Spinal cord (tissue), 10 donors: Measurements from ENCODE around the gene MLC1. TPM values are rescaled to one million over a fixed set of nuclear protein-coding genes. Genes with fewer than 3 reads are reported as not detected.

Experiments
- DNase-seq, 6 donors: peaks; one replicate each; pipeline versions ENCODE4 v3.0.0 to v3.0.0-alpha.2; 2013 to 2015; ENCODE audit warnings: low spot score in 6 of 6, low read depth in 4 of 6
- H3K27ac ChIP-seq: one replicate; pipeline ENCODE4 v1.5.1; 2013; ENCODE audit warnings: low read depth, low read length, control low read depth
- H3K27me3 ChIP-seq: one replicate; pipeline ENCODE4 v1.6.1; 2013; ENCODE audit warnings: low read length; ENCODE audit not compliant: control insufficient read depth, insufficient read depth
- H3K36me3 ChIP-seq: one replicate; pipeline ENCODE4 v1.6.1; 2013; ENCODE audit warnings: low read length; ENCODE audit not compliant: control insufficient read depth, insufficient read depth
- H3K4me1 ChIP-seq: one replicate; pipeline ENCODE4 v1.6.1; 2013; ENCODE audit warnings: low read length; ENCODE audit not compliant: control insufficient read depth, insufficient read depth
- H3K4me3 ChIP-seq: one replicate; pipeline ENCODE4 v1.5.1; 2013; ENCODE audit warnings: low read depth, low read length, control low read depth
- H3K9me3 ChIP-seq: one replicate; pipeline ENCODE4 v1.6.1; 2013; ENCODE audit warnings: low read length; ENCODE audit not compliant: control insufficient read depth, insufficient read depth
- WGBS: methylation state at CpG from one replicate; pipeline ENCODE4 v1.1.5; 2013; ENCODE audit warnings: missing lambda C conversion rate; ENCODE audit not compliant: insufficient coverage; 5-methylcytosine and 5-hydroxymethylcytosine counted together
- polyA plus RNA-seq, 2 donors: library from polyadenylated mRNA; unstranded; fragments of 120-200 nt; gene quantifications; one replicate each; pipeline ENCODE4 v1.2.1, GENCODE V29; 2013; ENCODE audit not compliant: insufficient read length in 2 of 2
- total RNA-seq, 2 donors: library from RNA; depleted of rRNA in 1 of 2; stranded (reverse); fragments of 120-200 nt in 1 of 2; fragments of >200 nt in 1 of 2; gene quantifications; one replicate each; pipeline versions ENCODE4 v1.2.3 to v1.2.4, GENCODE V29; 2013 to 2014
- donor health status: healthy.

Gene MLC1
- total and polyA plus RNA-seq, 4 donors = 76.9 to 353 (median 156) TPM

DNA sequence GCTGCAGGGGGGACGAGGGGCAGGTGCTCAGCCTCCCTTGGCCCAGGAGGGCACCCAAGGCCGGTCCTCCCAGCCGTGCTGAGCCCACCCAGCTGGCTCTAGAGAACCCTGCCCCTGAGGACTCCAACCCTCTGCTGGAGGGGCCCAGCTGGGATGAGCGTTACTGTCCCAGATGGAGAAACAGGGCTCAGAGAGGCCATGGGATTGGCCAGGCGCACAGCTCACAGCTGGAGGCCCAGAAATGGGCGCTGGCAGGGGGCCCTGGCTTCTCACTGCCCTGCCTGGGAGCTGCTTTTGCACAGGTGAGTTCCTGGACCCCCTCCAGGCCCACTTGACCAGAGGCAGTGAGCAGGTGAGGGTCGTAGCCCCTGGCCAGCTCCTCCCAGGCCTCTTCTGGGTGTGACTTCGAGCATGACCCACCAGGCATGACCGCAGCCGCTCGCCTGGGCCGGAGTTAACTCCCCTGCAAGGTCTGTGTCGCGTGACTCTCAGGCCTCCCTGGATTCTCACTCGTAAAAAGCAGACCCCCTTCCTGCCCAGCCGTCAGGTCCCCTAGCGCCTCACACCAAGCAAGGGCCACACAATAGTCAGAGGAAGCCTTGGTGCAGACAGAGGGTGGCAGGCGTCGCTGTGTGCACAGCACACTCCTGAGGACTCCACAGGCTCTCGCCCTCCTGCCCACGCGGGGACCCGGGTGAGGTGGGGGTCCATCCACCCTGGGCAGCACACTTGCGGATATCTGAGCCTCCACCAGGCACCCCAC lies 52.9 kb downstream of the MLC1 start:
- Histone ChIP-seq H3K27me3 (peaks cover 4% of the 10 kb centered on the region), H3K9me3 (no peaks in the 10 kb centered on the region), H3K4me1 (peaks cover 10% of the 10 kb centered on the region), H3K36me3 (no peaks in the 10 kb centered on the region), H3K27ac (no peak overlapping the region), H3K4me3 (no peak overlapping the region)
- no peak for DNase-seq
- 80% methylated on average over 24 of the region's 24 CpGs for WGBS

DNA sequence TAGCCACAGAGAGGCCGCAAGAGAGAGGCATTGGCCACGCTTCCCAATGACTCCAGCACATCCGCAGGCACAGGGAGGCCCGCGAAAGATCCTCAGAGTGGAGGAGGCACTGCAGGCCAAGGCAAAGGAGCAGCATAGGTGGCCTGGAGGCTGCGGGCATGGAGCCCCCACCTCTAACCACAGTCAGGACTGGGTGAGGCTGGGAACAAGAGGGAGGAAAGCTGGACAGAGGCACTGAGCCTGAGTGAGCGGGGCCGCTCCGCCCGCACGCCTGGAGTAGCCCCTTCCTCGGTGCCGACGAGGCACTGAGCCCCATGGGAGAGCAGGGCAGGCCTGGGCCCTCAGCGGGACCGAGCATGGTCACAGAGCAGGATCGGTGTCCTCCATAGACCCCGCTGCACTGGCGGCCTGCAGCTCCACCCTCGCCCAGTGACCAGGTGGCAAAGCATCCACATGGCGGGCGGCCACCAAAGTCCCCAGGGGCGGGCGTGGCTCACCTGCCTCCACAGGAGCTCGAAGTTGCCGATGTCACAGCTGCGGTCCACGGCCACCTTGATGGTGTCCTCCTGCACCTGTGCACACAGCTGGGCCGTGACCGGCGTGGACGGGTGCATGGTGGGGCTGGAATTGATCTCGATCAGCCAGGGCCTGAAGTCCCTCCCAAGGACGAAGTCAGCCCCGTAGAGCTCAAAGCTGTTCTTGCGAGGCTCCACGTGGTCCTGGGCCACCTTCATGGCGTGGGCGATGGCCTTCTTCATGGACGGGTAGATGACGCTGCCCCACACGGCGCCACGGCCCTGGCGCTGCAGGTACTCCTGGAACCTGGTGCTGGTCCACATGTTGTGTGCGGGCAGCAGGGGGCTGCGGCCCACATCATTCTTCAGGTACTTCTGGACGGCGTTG lies 53.8 kb downstream of the MLC1 start:
- no peak for DNase-seq
- Histone ChIP-seq H3K36me3 (no peaks in the 10 kb centered on the region), H3K27ac (no peak overlapping the region), H3K27me3 (peaks cover 4% of the 10 kb centered on the region), H3K4me1 (peaks cover 10% of the 10 kb centered on the region), H3K4me3 (no peak overlapping the region), H3K9me3 (no peaks in the 10 kb centered on the region)
- WGBS = 92% methylated on average over 48 of the region's 49 CpGs

DNA sequence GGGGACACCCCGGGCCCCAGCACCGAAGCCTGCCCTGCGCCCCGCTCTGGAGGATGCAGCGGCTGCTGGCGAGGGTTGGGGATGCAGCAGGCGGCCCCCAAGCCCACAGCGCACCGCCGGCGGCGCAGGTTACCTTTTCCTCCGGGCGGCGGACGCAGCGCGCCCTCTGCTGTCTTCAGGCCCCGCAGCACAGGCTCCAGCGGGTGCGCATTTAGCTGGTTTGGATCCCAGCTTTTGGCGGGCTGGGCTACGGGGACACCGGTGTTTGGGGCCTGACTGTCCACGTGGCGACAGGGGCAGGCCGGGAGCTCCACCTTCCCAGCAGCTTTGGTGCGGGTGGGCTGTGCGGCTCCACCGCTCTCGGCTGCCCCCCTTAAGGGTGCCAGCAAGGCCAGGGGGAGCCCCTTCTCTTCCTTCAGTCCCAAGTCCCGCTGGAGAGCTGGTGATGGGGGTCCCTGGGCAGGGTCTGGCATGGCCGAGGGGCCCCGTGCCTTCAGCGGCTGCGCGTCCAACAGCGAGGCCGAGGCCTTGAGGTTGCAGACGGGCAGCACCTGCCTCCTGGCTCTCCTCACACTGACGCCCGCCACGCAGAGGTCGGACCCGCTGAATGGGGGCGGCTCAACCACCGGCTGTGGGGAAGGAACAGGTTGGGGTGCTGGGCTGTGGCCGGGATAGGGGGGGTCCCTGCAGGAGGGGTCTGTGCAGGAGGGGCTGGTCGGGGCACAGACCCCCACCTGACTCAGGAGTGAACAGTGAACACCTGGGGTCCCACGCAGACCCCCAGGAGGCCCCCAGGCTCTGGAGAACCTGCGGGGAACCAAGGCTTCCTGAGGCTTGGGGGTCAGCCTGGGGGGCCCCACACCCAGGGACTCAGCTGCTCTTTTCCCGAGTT lies 54.7 kb downstream of the MLC1 start:
- Histone ChIP-seq H3K36me3 (no peaks in the 10 kb centered on the region), H3K27ac (no peak overlapping the region), H3K4me1 (peaks cover 10% of the 10 kb centered on the region), H3K4me3 (no peak overlapping the region), H3K9me3 (no peaks in the 10 kb centered on the region), H3K27me3 (peaks cover 4% of the 10 kb centered on the region)
- peak; percentile 12 to 91 (median 46) for DNase-seq
- 27% methylated on average over 52 of the region's 52 CpGs for WGBS

DNA sequence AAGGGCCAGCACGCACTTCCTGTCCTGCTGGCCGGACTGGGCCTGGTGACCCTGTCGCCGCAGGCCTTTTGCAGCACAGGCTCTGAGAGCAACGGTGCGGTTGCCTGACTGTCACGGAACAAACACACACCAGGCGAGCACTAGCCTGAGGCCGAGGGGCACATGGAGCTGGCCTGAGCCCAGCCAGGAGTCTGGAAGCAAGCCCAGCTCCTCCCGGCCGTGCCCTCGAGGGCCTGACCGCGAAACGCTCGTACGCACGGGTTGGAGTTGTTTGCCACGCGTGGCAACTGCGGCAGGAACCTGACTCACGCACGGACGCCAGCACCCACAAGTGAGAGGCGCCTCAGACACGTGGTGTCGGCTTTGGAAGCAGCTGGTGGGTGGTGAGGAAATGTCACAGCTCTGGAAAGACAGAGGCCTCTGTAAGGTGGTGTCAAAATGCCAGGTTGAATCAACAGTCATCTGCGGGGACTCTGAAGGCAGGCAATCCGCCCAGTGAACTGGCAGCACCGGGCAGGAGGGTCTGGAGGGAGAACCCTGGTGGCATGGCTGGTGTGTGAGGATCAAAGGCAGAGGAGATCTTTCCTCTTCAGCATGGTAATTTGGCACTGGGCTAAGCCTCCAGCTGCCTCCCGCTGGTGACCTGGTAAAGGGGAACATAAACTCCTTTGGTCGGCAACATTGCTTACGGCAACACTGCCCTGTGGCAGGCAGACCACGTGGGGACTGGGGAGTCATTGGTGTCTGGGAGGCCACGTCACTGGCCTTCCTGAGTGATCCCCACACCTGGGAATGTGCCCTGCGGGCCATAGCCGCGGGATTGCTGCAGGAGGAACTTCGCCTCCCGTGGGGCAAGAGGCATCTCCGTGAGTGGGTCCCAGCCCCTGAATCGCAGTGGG lies 57.3 kb downstream of the MLC1 start:
- WGBS = 80% methylated on average over 42 of the region's 42 CpGs
- Histone ChIP-seq H3K27me3 (peaks cover 4% of the 10 kb centered on the region), H3K36me3 (no peaks in the 10 kb centered on the region), H3K4me1 (peaks cover 10% of the 10 kb centered on the region), H3K4me3 (no peak overlapping the region), H3K27ac (no peak overlapping the region), H3K9me3 (no peaks in the 10 kb centered on the region)
- DNase-seq = no peak

DNA sequence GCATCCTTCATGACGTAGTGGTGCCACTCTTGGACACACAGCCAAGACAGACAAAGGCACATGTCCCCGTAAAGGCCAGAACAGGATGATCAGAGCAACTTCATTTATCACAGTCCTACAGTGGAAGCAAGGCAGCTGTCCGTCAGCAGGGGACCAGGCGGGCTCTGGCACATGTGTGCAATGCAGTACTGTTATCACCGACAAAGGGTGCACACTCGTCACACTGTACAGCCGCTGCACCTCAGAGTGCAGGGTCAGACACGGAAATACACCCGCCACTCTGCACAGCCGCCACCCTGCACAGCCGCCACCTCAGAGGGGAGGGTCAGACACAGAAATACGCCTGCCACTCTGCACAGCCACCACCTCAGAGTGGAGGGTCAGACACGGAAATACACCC lies 59.2 kb downstream of the MLC1 start:
- Histone ChIP-seq H3K4me3 (no peak overlapping the region), H3K4me1 (peaks cover 10% of the 10 kb centered on the region), H3K27me3 (peaks cover 4% of the 10 kb centered on the region), H3K36me3 (no peaks in the 10 kb centered on the region), H3K9me3 (no peaks in the 10 kb centered on the region), H3K27ac (no peak overlapping the region)
- no peak for DNase-seq
- WGBS = 80% methylated on average over 13 of the region's 13 CpGs

DNA sequence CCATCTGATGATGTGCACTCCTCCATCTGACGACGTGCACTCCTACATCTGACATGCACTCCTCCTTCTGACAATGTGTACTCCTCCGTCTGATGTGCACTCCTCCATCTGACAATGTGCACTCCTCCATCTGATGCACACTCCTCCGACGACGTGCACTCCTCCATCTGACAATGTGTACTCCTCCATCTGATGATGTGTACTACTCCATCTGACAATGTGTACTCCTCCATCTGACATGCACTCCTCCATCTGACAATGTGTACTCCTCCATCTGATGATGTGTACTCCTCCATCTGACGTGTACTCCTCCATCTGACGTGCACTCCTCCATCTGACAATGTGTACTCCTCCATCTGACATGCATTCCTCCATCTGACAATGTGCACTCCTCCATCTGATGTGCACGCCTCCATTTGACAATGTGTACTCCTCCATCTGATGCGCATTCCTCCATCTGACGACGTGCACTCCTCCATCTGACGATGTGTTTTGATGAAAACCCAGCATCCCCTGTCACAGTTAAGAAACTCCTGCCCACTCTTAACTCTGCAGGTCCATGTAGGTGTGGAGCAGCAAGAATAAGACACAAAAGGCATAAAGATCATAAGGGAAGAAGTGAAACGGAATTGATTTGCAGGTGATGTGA lies 62.9 kb downstream of the MLC1 start:
- no peak for DNase-seq
- Histone ChIP-seq H3K27me3 (peaks cover 1% of the 10 kb centered on the region), H3K4me3 (no peak overlapping the region), H3K4me1 (no peaks in the 10 kb centered on the region), H3K9me3 (no peaks in the 10 kb centered on the region), H3K27ac (no peak overlapping the region), H3K36me3 (no peaks in the 10 kb centered on the region)
- WGBS = 86% methylated on average over 10 of the region's 14 CpGs

DNA sequence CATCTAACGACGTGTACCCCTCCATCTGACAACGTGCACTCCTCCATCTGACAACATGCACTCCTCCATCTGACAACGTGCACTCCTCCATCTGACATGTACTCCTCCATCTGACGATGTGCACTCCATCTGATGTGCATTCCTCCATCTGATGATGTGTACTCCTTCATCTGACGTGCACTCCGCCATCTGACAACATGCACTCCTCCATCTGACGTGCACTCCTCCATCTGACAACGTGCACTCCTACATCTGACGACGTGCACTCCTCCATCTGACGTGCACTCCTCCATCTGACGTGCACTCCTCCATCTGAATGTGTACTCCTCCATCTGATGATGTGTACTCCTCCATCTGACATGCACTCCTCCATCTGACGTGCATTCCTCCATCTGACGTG lies 64.6 kb downstream of the MLC1 start:
- no peak overlapping the region for H3K27ac ChIP-seq
- no peaks in the 10 kb centered on the region for H3K4me1 ChIP-seq
- H3K27me3 ChIP-seq = peaks cover 15% of the 10 kb centered on the region
- no peak overlapping the region for H3K4me3 ChIP-seq
- no peaks in the 10 kb centered on the region for H3K9me3 ChIP-seq
- DNase-seq = no peak
- WGBS = 92% methylated on average over 15 of the region's 15 CpGs
- no peaks in the 10 kb centered on the region for H3K36me3 ChIP-seq

DNA sequence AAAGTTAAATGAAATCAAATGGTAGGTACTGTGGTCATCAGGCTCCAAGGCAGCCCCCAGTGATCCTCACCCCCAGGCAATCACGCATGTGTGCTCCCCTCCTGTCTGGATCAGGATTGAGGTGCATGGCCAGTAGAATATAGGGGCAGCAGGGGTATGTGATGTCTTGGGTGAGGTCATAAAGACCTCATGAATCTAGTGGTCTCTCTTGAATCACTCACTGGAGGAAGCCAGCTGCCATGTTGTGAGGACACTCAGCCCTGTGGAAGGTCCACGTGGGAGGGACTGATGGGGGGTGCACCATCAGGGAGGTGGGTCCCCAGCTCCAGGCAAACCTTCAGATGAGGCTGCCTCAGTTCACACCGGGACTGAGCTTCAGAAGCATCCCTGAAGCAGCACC lies 65.9 kb downstream of the MLC1 start:
- Histone ChIP-seq H3K36me3 (no peaks in the 10 kb centered on the region), H3K4me1 (peaks cover 6% of the 10 kb centered on the region), H3K9me3 (no peaks in the 10 kb centered on the region), H3K27me3 (peaks cover 23% of the 10 kb centered on the region), H3K27ac (no peak overlapping the region), H3K4me3 (no peak overlapping the region)
- WGBS = 74% methylated on average over 3 of the region's 3 CpGs
- no peak for DNase-seq
